T-helper 9 cell (primary cell): ENCODE measurements around the gene GPR55.

Source experiments
- DNase-seq: peaks from one replicate; pipeline ENCODE4 v3.0.0-alpha.2; 2020

The GPR55 gene

DNA sequence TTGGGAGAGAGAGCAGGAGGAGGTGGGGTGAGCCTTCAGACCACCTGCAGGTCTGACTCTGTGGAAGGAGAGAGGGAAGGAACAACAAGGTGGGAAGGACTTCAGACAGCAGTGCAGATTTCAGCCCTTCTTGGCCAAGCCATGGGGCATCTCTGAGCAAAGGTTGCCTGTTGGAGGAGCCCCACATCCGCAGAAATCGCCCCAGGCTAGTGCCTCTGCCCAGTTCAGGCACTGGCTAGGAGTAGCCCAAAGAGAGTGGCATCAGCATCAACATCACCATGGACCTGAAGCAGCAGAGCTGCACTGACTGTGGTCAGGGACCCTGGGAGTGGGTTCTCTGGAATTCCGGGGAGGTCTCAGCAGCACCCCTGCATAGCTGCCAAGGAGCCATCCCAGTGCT, 10.2 kb downstream of the GPR55 start:
- DNase-seq = no peak

DNA sequence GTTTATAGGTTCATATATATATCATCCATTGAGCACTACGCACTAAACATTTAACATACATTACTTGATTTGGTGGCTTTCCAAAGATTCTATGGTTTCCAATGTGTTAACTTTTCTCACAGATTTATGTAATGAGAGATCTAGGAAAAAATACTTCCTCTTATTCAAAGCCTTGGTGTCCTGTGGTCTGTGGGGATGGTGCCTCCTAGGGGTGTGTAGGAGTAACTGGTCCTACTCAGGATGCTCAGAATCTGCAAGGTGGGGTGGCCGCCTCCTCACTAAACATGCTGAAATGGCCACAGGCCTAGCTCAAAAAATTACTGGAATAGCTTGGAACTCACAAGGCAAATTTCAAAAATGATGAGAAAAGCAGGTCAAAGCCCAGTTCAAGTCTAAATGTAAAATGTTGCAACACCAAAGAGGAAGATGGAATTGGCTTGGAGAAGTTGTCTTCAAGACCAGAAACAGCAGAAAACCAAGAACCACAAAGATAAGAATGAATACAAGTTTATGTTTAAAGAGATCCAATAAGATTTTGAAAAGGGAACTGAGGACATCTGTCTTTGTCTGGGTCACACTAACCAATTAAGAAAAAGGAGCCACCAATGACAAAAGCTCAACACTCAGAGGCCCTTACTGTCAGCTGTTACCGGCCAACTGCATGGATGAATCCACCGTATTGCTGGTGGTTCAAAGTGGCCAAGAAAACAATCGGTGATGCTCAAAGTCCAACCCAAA, 11.5 kb downstream of the GPR55 start:
- DNase-seq = no peak

DNA sequence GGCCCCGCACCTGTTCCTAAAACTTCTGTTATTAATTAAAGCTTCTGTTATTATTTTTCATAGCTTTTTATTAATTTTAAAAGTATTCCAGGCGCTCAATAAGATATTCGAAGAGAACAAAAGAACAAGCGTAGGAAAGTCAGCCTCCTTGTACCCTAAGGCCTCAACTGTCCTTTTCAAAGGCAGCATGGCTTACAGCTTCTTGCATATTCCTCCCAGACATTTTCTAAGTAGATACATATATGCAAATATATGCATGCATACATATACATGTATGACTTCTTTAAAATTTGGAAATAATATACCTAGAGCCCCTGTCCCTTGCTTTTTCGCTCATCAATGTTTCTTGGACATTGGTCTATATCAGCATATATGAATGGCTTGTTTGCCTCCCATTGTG, 12.3 kb downstream of the GPR55 start:
- no peak for DNase-seq

DNA sequence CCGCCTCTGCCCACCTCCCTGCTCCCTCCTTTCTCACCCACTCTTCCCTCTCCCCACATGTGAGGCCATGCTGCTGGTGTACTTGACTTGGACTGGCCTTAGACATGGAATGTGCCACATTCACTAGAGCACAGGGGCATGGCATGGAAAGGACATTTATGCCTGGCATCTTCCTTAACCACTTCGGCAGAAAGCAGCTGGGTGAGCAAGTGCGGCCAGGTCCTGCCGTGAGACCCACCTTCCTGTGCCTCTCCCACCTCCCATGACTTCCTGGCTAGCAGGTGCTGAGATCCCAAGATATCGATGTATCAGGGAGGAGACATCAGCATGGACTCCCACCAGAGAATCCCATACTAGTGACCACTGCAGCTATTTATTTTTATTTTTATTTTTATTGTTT, 13.0 kb downstream of the GPR55 start:
- DNase-seq = no peak

DNA sequence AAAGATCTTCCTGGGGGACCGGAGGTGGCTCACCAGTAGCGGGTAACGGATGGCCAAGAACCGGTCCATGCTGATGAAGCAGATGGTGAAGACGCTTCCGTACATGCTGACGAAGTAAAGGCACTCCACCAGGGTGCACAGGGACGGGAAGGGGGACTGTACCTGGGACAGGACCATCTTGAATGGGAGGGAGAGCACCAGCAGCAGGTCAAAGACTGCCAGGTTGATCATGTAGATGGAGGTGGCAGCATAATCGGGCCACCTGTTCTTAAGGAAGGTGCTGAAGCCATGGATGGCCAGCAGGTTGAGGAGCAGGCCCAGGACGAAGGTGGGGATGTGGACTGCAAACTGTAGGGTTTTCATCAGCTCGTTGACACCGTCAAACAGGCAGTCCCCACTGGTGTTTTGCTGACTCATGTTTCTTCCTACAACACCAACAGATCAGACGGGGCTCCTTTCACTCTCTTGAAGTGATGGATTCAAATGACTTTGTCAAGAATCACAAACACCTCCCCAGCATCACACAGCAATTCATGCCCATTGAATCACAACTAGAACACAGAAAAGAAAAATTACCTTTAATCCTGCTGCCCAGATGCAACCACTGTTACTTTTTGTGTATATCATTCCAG, 14.4 kb downstream of the GPR55 start:
- no peak for DNase-seq

DNA sequence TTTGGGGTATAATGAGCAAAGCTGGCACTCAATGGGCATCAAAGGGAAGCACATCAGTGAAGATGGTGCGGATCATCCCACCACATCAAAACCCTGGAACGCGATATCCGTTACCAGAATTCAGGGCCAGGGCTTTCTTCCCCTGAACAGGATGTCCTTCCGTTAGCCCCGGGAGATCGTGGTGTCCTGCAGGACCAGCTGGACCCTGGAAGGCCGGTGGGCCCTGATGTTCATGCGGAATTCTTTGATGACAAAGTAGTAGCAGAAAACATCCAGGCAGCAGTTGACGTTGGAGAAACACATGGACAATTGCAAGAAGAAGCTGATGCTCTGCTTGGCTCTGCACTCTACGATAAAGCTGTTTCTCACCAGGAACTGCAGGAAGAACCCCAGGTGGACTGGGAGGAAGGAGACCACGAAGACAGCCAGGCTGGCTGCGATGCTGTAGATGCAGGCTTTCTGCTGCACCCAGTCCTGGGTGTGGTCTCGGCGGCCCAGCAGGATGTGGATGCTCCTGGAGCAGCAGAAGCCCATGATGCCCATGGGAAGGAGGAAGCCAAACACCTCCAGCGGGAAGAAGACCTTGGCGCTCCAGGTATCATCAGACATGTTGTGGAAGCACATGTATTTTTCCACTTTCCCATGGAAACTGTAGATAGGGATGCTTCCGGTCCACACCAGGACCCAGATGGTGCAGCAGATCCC, 15.0 kb downstream of the GPR55 start:
- DNase-seq = no peak

DNA sequence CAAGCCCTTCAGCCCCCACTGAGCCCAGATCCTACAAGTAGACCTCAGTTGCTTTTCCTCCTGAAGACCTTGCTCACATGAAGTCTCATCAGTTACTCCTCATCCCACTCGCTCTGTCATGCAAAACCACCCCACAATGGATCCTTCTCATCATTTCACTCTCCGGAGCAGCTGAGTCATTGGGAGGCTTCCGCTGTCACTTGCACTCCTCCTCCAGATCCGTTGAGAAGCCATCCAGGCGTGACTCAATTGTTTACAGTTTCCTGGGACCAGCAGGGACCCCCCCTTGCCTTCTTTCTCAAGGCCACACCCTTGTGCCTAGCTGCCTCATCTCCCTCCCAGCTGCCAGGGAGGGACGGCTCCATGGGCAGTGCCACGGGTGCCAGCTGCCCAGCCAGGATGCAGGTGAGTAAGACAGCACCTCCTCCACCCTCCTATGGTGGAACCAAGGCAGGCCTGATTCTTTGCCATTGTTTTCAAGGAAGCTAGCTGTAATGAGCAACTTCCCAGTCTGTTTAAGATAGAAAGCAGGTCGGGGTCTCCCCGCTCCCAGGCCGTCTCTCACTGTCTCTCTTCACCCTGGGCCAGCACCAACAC, 16.3 kb downstream of the GPR55 start:
- DNase-seq = no peak

DNA sequence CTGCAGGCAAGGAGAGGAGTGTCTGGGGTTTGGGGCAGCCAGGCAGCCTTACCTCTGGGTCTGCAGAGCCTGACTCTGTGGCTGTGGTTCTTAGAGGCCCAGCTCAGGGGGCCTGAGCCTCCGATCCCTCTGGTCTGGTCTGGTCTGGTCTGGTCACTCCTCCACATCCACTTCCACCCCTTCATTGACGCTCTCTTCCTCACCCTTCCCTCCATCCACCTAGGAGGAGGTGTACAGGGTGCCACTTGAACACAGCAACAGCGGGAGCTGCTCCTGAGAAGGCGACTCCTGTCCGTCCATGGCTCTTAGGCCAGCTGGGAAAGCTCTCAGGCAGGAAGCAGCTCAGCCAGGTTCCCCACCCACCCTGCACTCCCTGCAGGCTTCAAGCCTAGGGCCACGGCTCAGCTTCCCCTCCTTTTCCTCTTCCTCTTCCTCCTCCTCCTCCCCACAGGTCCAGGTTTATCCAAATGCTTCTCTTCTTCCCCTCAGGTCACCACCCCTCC, 16.9 kb downstream of the GPR55 start:
- DNase-seq = no peak

DNA sequence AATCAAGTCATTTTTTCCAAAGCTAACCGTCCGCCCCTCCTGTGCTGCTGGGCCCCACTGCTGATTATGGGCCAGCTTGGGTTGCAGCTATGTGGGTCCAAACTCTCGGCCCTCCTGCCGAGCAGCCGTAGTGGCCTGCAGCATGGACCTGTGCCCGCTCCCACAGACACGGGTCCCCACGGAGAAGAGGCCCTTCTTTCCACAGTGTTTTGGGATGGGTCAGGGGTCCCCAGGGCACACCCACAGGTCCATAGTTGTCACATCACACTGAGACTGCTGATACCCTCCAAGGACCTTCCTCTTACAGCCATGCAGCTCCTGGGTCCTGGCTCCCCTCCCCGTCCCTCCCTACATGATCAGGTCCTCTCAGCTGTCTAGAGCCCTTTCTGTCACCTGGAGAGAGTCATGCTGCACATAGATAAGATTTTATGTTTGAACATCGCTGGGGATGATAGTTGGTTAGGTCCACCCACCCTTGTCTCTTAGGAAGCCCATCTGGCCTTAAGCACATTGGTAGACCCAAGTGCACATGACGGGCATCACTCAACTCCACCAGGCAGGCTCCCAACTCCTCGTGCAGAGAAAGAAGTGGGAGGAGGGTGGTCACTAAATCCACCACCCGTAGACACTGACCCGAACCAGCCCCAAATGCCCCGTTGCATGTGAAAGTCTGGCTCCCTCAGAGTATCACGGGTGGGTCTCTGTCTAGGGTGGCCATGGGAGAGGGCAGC, 17.5 kb downstream of the GPR55 start:
- no peak for DNase-seq

DNA sequence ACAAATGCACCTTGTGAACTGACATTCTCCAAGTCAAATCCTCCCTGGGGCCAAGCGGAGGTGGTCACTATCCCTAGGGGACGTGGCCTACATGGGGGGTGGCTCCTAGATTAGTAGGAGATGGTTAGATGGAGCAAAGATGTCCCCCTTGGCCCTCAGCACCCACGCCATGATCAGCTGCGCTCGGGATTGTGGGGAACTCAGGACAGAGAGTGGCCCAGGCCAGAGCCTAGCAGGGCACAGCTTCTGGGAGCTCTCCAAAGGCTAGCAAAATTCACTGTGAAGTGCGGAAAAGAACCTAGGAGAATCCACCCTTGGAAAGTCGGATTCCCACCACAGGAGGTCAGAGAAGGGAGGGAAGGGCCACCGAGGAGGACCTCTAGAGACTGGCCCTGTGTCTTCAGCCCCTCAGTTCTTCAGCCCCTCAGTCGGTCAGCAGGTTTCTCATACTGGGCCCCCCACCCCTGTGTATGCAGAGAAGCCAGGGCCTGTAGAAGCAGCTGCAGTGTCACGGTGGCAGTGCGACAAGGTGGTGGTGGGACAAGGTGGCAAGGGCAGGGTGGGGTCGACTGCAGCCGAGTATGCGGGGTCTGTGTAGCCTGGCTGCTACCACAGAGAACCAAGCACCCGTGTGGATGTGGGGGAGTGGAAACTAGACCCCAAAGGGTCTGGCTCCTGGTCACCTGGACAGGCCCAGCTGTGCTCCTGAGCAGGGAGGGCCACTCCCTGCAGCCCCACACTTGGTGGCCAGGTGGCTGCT, 18.4 kb downstream of the GPR55 start:
- DNase-seq = no peak

DNA sequence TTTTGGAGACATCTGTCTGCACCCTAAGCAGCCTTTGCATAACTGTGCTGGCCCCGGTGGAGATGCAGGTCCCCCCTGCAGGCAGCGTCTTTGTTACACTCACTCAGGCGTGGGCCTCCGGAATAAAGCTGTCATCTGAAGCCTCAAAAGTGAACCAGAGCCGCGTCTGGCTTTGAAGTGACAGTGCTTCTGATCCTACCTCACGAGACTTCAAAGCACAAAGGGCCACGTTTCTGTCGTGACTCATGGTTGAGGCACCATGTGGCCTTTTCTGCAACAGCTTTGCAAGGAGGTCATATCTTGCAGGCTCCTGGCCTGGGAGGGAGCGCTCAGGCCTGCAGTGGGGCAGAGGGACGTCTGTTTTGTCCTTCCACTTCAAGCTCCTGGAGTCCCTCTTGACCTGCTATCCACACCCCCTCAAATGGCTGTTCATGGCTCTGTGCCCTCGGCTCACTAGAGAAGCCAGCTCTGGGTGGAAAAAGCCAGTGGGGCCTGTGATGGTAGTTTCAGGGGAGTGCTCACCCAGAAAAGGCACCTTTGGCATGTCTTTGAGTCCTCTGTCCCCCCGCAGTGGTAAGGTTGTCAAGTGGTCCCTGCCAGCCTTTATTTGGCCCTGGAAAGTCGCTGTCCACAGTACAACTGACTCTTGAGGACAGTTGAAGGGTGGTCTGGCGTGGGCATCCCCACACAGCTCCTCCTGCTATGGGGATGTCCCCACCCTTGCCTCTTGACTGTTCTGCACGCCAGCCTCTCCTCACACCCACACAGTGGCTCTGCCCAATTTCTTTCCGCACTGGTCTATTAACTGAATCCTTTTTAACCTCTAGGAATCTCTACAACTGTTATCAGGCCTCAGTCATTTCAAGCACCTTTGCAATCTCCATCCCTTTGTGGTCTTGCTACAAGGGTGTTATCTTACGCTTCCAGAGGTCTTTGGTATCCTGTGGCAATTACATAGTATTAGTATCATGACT, 19.3 kb downstream of the GPR55 start:
- DNase-seq = peak; percentile 35

DNA sequence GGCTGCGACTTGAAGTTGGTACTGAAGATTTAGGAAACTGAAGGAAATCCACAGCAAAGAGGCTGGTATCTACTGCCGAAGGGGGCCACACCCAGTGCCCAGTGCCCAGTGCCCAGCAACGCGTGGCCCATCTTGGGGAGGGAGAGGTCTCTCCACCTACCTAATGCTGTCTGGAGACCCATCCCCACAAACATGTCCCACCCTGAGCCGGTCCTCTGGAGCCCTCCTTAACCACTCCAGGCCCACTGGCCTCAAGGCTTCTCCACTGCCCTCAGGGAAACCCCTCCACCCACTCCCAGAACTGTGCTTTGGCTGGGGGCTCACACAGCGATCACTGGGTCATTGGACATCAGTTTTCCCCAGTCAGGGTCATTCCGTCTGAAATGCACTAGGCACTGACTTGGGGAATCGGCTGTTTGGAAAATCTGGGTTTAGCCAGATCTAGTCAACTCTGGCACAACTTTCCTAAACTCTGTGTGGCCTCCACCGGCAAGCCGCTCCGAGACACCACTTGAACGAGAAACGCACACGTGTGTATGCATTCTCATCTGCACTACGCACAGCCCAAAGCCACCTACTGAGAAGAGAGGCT, 20.1 kb downstream of the GPR55 start:
- DNase-seq = no peak

DNA sequence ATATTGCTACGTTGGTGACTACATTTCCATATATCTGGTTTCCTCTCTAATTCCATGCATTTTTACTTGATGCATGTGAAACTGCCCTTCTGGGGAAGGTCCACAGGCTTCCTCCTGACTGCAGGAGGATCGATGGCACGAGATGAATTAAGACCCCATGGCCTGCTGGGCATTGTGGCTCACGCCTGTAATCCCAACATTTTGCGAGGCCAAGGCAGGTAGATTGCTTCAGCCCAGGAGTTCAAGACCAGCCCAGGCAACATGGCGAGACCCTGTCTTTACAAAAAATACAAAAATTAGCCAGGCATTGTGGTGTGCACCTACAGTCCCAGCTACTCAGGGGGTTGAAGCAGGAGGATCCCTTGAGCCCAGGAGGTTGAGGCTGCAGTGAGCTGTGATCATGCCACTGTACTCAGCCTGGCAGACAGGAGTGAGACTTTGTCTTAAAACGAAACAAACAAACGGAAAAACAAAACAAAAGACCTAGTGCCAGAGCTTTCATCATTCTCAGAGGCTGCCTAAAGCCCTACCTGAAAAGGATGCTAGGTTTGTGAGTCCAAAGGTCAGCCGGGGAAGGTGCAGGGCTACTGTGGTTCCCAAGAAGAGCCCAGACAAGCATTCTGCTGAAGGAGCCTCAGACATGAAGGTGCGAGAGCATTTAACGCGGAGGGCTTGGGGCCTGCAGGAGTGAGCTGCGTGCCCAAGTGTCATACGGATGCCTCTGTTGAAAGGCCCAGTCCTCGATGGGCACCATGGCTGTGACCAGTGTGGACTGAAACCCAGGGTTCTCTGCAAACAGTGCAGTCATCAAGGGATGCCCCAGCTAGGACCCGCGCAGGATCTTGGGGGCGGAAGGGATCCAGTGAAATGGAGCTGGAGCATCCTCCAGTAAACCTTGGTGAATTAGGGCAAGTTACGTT, 21.6 kb downstream of the GPR55 start:
- DNase-seq = no peak

DNA sequence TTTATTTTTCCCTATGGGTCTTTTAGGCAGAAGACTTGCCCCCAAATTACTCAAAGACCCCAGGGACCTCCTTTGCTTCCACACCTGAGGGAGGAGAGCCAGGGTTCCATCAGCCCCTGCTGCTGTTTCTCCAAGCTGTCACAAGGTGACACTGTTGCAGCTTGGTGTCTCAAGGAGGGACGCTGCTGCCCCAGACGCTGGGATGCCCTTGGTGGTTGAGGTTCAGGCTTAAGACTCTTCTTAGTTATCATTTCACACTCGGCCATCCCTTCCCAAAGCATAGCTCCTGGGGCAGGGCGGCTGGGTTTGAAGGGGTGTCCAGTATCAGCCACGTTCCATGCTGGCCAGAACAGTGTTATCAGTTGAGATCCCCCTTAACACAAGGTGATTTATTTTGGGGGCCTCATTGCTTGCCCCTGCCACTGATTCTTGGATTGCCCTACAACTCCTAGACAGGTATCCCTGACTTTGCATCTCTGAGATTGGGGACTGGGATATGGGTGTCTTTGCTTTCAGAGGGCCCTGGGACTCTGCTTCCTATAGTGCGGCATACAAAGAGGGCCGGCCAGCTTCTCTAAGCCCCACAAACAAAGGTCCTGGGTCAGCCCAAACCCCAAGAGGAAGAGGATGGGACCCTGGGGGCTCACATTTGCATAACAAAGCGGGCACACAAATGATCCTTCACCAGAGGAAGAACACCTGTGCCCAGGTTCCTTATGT, 22.7 kb downstream of the GPR55 start:
- peak; percentile 27 for DNase-seq

DNA sequence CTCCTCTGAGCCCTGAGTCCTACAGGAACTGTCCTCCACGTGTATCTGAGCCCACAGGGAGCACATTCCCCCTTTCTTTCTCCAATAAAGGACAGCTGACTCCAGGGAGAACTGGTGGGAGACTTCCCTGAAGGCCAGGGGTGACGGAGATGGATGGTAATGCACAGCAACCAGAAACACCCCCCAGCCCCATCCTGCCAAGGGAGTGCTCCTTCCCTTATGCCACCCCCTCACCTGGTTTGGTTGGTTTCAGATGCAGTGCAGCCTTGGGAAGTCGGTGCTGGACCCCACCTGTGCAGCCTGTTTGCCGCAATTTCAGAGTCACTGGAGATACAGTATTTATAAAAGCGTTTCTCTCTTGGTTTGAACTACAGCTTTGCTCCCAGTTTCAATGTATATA, 24.0 kb downstream of the GPR55 start:
- DNase-seq = no peak

DNA sequence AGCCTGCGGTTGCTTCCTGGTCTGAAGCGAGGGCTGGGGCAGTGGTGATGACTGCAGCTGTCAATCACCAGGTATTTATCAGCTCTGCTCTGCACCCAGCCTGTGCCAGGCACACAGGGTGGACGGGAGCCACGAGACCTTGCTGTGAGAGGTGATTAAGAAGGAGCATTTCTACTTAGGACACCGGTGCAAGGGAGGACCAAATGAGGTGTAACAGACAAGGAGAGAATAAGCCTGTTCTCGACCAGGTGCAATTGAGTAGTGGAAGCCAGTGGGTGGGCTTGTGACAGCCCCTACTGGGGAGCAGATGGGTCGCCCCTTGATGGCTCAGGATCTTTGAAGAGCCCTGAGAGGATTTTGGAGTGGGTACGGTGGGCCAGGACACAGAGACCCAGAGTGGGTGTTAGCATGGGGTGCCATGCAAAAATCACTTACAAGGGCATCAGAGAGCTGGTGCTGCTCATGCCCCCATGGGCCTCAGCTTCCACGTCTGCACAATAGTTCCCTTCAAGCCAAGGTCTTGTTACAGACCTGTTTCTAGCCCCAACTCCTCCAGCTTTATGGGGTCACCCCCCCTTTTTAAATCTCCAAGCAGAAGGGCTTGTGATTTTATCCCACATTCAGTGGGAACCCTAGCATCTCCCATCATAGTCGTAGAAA, 24.6 kb downstream of the GPR55 start:
- DNase-seq = no peak

DNA sequence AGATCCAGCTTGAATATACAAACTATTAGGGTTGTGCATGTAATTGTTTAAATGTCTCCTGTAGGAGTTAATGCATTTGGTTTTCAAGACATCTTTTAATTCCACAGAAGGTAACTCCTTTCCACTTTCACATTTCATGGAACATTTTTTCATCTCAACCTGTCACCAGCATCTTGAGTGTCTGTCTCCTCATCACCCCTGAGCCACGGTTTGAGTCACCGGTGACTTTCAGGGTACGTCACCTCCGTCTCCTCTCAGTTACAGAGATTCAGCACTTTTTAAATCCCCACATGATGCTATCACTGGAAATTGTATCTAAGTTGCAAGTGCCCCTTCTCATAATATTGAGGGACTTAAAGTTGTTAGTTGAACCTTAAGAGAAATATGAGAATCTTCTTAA, 25.3 kb downstream of the GPR55 start:
- DNase-seq = no peak

DNA sequence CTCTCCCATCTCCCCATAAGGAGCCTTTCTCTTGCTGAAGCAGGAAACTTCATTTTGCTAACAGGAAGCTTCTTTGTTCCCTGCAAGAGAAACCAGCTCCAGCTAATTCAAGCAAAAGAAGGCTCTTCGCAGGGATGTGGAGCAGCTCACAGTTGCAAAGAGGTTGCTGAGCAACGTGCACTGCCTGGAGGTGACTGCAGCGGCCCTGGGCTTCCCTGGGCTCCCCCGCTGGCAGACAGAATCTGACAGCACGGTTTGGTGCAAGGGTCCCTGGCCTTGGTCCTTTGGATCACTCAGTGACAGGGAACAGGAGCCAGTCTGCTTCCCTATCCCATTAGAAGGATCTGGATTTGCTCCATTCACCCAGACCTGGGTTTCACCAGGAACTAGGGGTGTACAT, 25.8 kb downstream of the GPR55 start:
- no peak for DNase-seq
